HuH-7.5 (cell line): ENCODE measurements around the gene ADAMTSL2.

Experiments used
- DNase-seq: peaks from one replicate; pipeline ENCODE4 v3.0.0; 2011; ENCODE audit warnings: low spot score

Gene ADAMTSL2

GRCh38 chr9:133518200-133518599 is 16.3 kb upstream of the ADAMTSL2 start:
- DNase-seq: no peak

GRCh38 chr9:133518706-133519449 is 15.6 kb upstream of the ADAMTSL2 start:
- no peak for DNase-seq

- DNase-seq: no peak
Observed at GRCh38 chr9:133519693-133520092, 14.8 kb upstream of the ADAMTSL2 start.

- DNase-seq: no peak
Observed at GRCh38 chr9:133520121-133520835, 14.2 kb upstream of the ADAMTSL2 start.

- no peak for DNase-seq
Observed at GRCh38 chr9:133521122-133522072, 13.1 kb upstream of the ADAMTSL2 start.

GRCh38 chr9:133522073-133522910 is 12.2 kb upstream of the ADAMTSL2 start:
- DNase-seq: no peak

GRCh38 chr9:133523106-133523505 is 11.4 kb upstream of the ADAMTSL2 start:
- no peak for DNase-seq

GRCh38 chr9:133524146-133524545 is 10.4 kb upstream of the ADAMTSL2 start:
- DNase-seq: no peak

- DNase-seq: no peak
Observed at GRCh38 chr9:133524679-133525228, 9.8 kb upstream of the ADAMTSL2 start, which contains the start of gene MYMK. Gene MYMK, minus strand, starts transcription at chr9:133524959. Its CDS starts 115 bp downstream, at chr9:133524844.

- DNase-seq: no peak
Observed at GRCh38 chr9:133525677-133526076, 8.8 kb upstream of the ADAMTSL2 start.

- no peak for DNase-seq
Observed at GRCh38 chr9:133526721-133527321, 7.7 kb upstream of the ADAMTSL2 start.

GRCh38 chr9:133527444-133527920 is 7.0 kb upstream of the ADAMTSL2 start:
- DNase-seq: no peak

GRCh38 chr9:133528001-133528875 is 6.3 kb upstream of the ADAMTSL2 start:
- no peak for DNase-seq

GRCh38 chr9:133528876-133529241 is 5.6 kb upstream of the ADAMTSL2 start:
- no peak for DNase-seq

GRCh38 chr9:133529457-133529856 is 5.0 kb upstream of the ADAMTSL2 start:
- DNase-seq: no peak

- no peak for DNase-seq
Observed at GRCh38 chr9:133529874-133530273, 4.6 kb upstream of the ADAMTSL2 start.

GRCh38 chr9:133531293-133531692 is 3.2 kb upstream of the ADAMTSL2 start:
- no peak for DNase-seq

GRCh38 chr9:133532937-133533668 is 1.4 kb upstream of the ADAMTSL2 start:
- peak; percentile 93 for DNase-seq

- DNase-seq: no peak
Observed at GRCh38 chr9:133533857-133534256, 647 bp upstream of the ADAMTSL2 start.
